Cardiac fibroblast (primary cell): Measurements from ENCODE around the gene CLDN20.

Experiments used
- DNase-seq, 2 donors: peaks; one replicate each; pipeline versions ENCODE4 v3.0.0 to v3.0.0-alpha.2; 2010; ENCODE audit warnings: low read depth in 2 of 2
- H3K4me3 ChIP-seq, 2 donors: replicated peaks in 1 of 2; 1 replicate in 1 of 2; 2 replicates in 1 of 2; pipeline ENCODE4 v1.5.1; 2011; ENCODE audit warnings: low read depth in 2 of 2, low read length in 2 of 2, mild to moderate bottlenecking in 2 of 2, moderate library complexity in 1 of 2
- CTCF ChIP-seq: IDR thresholded peaks from one replicate; pipeline ENCODE4 v1.5.1; 2011; ENCODE audit warnings: low read depth, mild to moderate bottlenecking, low read length, inconsistent platforms

The CLDN20 gene

GRCh38 chr6:155324172-155324571 lies 60.4 kb downstream of the CLDN20 start:
- no peak overlapping the region for H3K4me3 ChIP-seq
- DNase-seq: no peak
- TF ChIP-seq CTCF: no peak

GRCh38 chr6:155324993-155325392 lies 61.2 kb downstream of the CLDN20 start:
- no peak for TF ChIP-seq CTCF
- DNase-seq: no peak
- H3K4me3 ChIP-seq: no peak overlapping the region

- H3K4me3 ChIP-seq: no peak overlapping the region
- TF ChIP-seq CTCF: no peak
- DNase-seq: no peak
Measured at GRCh38 chr6:155325700-155326516, 62.1 kb downstream of the CLDN20 start.
